HCT116 (cell line): ENCODE data around the gene DHCR24. TPM values are rescaled to one million over a fixed set of nuclear protein-coding genes. Genes with fewer than 3 reads are reported as not detected.

Source experiments
- ATAC-seq: fragments of 200-7000 bp; cut with Tn5 transposase; 2 replicates; pipeline ENCODE4 v1.9.1; 2020; ENCODE audit warnings: mild to moderate bottlenecking, moderate library complexity
- BruUV-seq: library from RNA; stranded (reverse); fragments of 400-500 nt; replicated peaks from 2 replicates; lab custom pipeline; 2021; lab: Mats Ljungman, UMichigan
- CTCF ChIA-PET: fragments of 300-600 bp; sonication (Branson Sonifier 250); formaldehyde crosslinking; loops from one replicate; lab custom pipeline; 2021; ENCODE audit warnings: antibody characterized with exemption; lab: Charles Lee
- POLR2A ChIA-PET: fragments of 300-600, 350-600 bp; sonication (Branson Sonifier 250); formaldehyde crosslinking; loops from one replicate; lab custom pipeline; 2021; ENCODE audit warnings: antibody characterized with exemption; lab: Charles Lee
- RAD21 ChIA-PET, 2 experiments: fragments of 300-600 bp; sonication (Branson Sonifier 250); formaldehyde crosslinking; loops; one replicate each; lab custom pipeline; 2023; ENCODE audit warnings: low total read pairs in 2 of 2; ENCODE audit not compliant: uncharacterized antibody in 2 of 2, unreplicated experiment in 2 of 2, low non-redundant PET in 1 of 2; lab: Charles Lee
- DNase-seq: peaks from one replicate; pipeline ENCODE4 v3.0.0-alpha.2; 2010; ENCODE audit warnings: low read depth, low spot score
- H2AFZ ChIP-seq: fragments of 200-600 bp; shearing (Covaris generic), sonication (generic); 2 replicates; pipeline ENCODE4 v1.6.1; 2017; ENCODE audit warnings: low read depth, mixed run types, mixed read lengths, antibody characterized with exemption, low read length; ENCODE audit not compliant: poor library complexity, severe bottlenecking
- H3K27ac ChIP-seq: 2 replicates; pipeline ENCODE4 v1.5.1; 2012; ENCODE audit warnings: low read depth, low read length
- H3K27me3 ChIP-seq: fragments of 200-600 bp; sonication (generic); 2 replicates; pipeline ENCODE4 v1.6.1; 2016; ENCODE audit warnings: mixed run types, low read length, mixed read lengths; ENCODE audit not compliant: insufficient read depth
- H3K36me3 ChIP-seq, 2 experiments: fragments of 200-500 bp in 1 of 2; fragments of 200-600 bp in 1 of 2; sonication (Bioruptor generic) in 1 of 2; sonication (generic) in 1 of 2; 2 replicates each; pipeline versions ENCODE4 v1.5.1 to v1.6.1; 2014 to 2016; ENCODE audit warnings: low read length in 2 of 2, inconsistent platforms in 1 of 2, mixed read lengths in 1 of 2, mixed run types in 1 of 2; ENCODE audit not compliant: insufficient read depth in 2 of 2, control insufficient read depth in 1 of 2
- H3K4me1 ChIP-seq, 2 experiments: fragments of 200-600 bp in 1 of 2; sonication (generic) in 1 of 2; 2 replicates each; pipeline versions ENCODE4 v1.5.1 to v1.6.1; 2012 to 2017; ENCODE audit warnings: low read length in 2 of 2, inconsistent platforms in 1 of 2, mild to moderate bottlenecking in 1 of 2, mixed read lengths in 1 of 2, mixed run types in 1 of 2, moderate library complexity in 1 of 2; ENCODE audit not compliant: insufficient read depth in 2 of 2, control insufficient read depth in 1 of 2
- H3K4me2 ChIP-seq: fragments of 200-600 bp; sonication (generic); 2 replicates; pipeline ENCODE4 v1.6.1; 2017; ENCODE audit warnings: mixed run types, low read length, mixed read lengths
- H3K4me3 ChIP-seq, 2 experiments: fragments of 200-600 bp in 1 of 2; sonication (generic) in 1 of 2; replicated peaks in 1 of 2; 2 replicates each; pipeline ENCODE4 v1.5.1; 2011 to 2016; ENCODE audit warnings: low read length in 2 of 2, control low read depth in 1 of 2, low read depth in 1 of 2, mild to moderate bottlenecking in 1 of 2, mixed read lengths in 1 of 2, mixed run types in 1 of 2
- H3K79me2 ChIP-seq: fragments of 200-600 bp; sonication (generic); 2 replicates; pipeline ENCODE4 v1.6.1; 2017; ENCODE audit warnings: mild to moderate bottlenecking, mixed run types, low read length, moderate library complexity, mixed read lengths; ENCODE audit not compliant: insufficient read depth
- H3K9ac ChIP-seq: fragments of 200-600 bp; sonication (generic); 2 replicates; pipeline ENCODE4 v1.6.1; 2016; ENCODE audit warnings: low read length, mixed read lengths
- H3K9me2 ChIP-seq: fragments of 200-600 bp; sonication (generic), shearing (Covaris generic); 2 replicates; pipeline ENCODE4 v1.6.1; 2017; ENCODE audit warnings: mixed run types, mild to moderate bottlenecking, moderate library complexity; ENCODE audit not compliant: insufficient read depth
- H3K9me3 ChIP-seq, 2 experiments: fragments of 200-500 bp in 1 of 2; fragments of 200-600 bp in 1 of 2; sonication (Bioruptor generic) in 1 of 2; sonication (generic) in 1 of 2; 2 replicates each; pipeline ENCODE4 v1.6.1; 2014 to 2017; ENCODE audit warnings: low read length in 2 of 2, mixed read lengths in 2 of 2, inconsistent platforms in 1 of 2, low read depth in 1 of 2, mild to moderate bottlenecking in 1 of 2, mixed run types in 1 of 2, moderate library complexity in 1 of 2; ENCODE audit not compliant: control insufficient read depth in 1 of 2, insufficient read depth in 1 of 2
- H4K20me1 ChIP-seq: fragments of 200-600 bp; sonication (generic), shearing (Covaris generic); 2 replicates; pipeline ENCODE4 v1.6.1; 2017; ENCODE audit warnings: mixed run types, mild to moderate bottlenecking, moderate library complexity; ENCODE audit not compliant: insufficient read depth
- CBX3 ChIP-seq: IDR thresholded peaks from 2 replicates; pipeline ENCODE4 v1.6.1; 2012; ENCODE audit warnings: low read depth
- CEBPB ChIP-seq: IDR thresholded peaks from 2 replicates; pipeline ENCODE4 v1.6.1; 2012; ENCODE audit warnings: low read depth
- ELF1 ChIP-seq: IDR thresholded peaks from 2 replicates; pipeline ENCODE4 v1.6.1; 2012; ENCODE audit warnings: low read depth, borderline replicate concordance
- EZH2 ChIP-seq: fragments of 200-600 bp; sonication (generic); IDR thresholded peaks from 2 replicates; pipeline ENCODE4 v1.6.1; 2017; ENCODE audit warnings: antibody characterized with exemption, mixed run types
- EZH2phosphoT487 ChIP-seq: fragments of 200-600 bp; IDR thresholded peaks from 2 replicates; pipeline ENCODE4 v1.6.1; 2018; ENCODE audit warnings: antibody characterized with exemption, borderline replicate concordance
- FOSL1 ChIP-seq: IDR thresholded peaks from 2 replicates; pipeline ENCODE4 v1.6.1; 2012; ENCODE audit warnings: low read depth
- JUND ChIP-seq: IDR thresholded peaks from 2 replicates; pipeline ENCODE4 v1.6.1; 2012
- POLR2A ChIP-seq: IDR thresholded peaks from 2 replicates; pipeline ENCODE4 v1.7.0; 2011; ENCODE audit warnings: borderline replicate concordance; ENCODE audit not compliant: insufficient read depth, insufficient read length; ENCODE audit errors: extremely low read depth
- POLR2AphosphoS5 ChIP-seq: IDR thresholded peaks from 2 replicates; pipeline ENCODE4 v1.6.1; 2011; ENCODE audit warnings: mild to moderate bottlenecking, low read depth, low read length, moderate library complexity
- SIN3A ChIP-seq: IDR thresholded peaks from 2 replicates; pipeline ENCODE4 v1.6.1; 2012; ENCODE audit warnings: low read depth
- SP1 ChIP-seq: IDR thresholded peaks from 2 replicates; pipeline ENCODE4 v1.6.1; 2012; ENCODE audit warnings: low read depth
- TCF7L2 ChIP-seq: IDR thresholded peaks from 2 replicates; pipeline ENCODE4 v1.7.0; 2011; ENCODE audit warnings: borderline replicate concordance, inconsistent platforms; ENCODE audit not compliant: insufficient read depth, insufficient read length; ENCODE audit errors: extremely low read depth
- ZFX ChIP-seq: fragments of 450-650 bp; IDR thresholded peaks from 2 replicates; pipeline ENCODE4 v1.6.1; 2017
- ZNF274 ChIP-seq: fragments of 200-500 bp; sonication (Bioruptor generic); IDR thresholded peaks from 2 replicates; pipeline ENCODE4 v1.6.1; 2014; ENCODE audit warnings: mild to moderate bottlenecking, low read depth, low read length, inconsistent platforms
- intact Hi-C: fragments of 100-400 bp; cut with micrococcal nuclease; formaldehyde crosslinking; loops from 2 replicates; pipeline ENCODE4 v1.10.0; 2022
- total RNA-seq: library from RNA; stranded (reverse); gene quantifications from one replicate; pipeline ENCODE4 v1.2.1, GENCODE V29; 2021; ENCODE audit not compliant: unreplicated experiment
- TF ChIP-seq, protein P1 (sequence below): IDR thresholded peaks from 2 replicates; pipeline ENCODE4 v1.6.1; 2012
- TF ChIP-seq, protein P2 (sequence below): IDR thresholded peaks from 2 replicates; pipeline ENCODE4 v1.6.1; 2012; ENCODE audit warnings: low read depth
- TF ChIP-seq, protein P3 (sequence below): IDR thresholded peaks from 2 replicates; pipeline ENCODE4 v1.6.1; 2012

The DHCR24 gene
- total RNA-seq, 1 experiment from 2014 or later: 132 TPM

DNA sequence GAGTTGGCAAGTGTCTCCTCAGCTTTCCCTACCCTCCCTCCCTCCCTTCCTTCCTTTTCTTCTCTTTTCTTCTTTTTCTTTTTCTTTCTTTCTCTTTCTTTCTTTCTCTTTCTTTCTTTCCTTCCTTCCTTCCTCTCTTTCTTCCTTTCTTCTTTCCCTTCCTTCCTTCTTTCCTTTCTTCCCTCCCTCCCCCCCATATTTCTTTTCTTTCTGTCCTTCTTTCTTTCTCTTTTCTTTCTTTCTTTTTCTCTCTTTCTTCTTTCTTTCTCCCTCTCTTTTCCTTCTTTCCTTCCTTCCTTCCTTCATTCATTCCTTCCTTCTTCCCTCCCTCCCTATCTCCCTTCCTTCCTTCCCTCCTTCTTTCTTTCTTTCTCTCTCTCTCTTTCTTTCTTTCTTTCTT, 67.3 kb downstream of the DHCR24 start:
- H2AFZ ChIP-seq: no peak overlapping the region
- H3K27me3 ChIP-seq: no peaks in the 10 kb centered on the region
- ATAC-seq (no peak), DNase-seq (no peak)
- no TSS peak for BruUV-seq
- TF ChIP-seq TCF7L2 (no peak), ELF1 (no peak), ZFX (no peak)
- TF ChIP-seq, protein P1, sequence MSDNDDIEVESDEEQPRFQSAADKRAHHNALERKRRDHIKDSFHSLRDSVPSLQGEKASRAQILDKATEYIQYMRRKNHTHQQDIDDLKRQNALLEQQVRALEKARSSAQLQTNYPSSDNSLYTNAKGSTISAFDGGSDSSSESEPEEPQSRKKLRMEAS: no peak
- H3K9me3 ChIP-seq: no peaks in the 10 kb centered on the region
- no peak overlapping the region for H3K27ac ChIP-seq
- no peak overlapping the region for H3K4me3 ChIP-seq
- no peaks in the 10 kb centered on the region for H3K36me3 ChIP-seq
- intact Hi-C loops: no loop called here
- CTCF ChIA-PET: no interaction called here
- RAD21 ChIA-PET: no interaction called here
- H3K9me2 ChIP-seq: no peaks in the 10 kb centered on the region
- no peaks in the 10 kb centered on the region for H4K20me1 ChIP-seq
- H3K4me2 ChIP-seq: no peak overlapping the region
- H3K79me2 ChIP-seq: no peaks in the 10 kb centered on the region
- H3K4me1 ChIP-seq: no peaks in the 10 kb centered on the region
- no peak overlapping the region for H3K9ac ChIP-seq
- POLR2A ChIA-PET: no interaction called here

DNA sequence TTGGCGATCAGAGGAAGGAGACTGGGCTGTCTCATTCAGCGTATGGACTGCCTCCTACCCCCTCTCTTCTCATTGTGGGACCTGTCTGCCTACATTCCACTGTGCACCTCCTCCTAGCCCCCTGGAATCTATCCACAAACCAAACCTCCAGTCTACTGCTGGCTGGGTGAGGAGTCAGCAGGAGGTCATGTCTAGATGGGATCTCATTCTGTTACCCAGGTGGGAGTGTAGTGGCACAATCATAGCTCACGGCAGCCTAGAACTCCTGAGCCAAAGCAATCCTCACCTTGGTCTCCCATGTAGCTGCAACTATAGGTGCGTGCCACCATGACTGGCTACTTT, 67.8 kb downstream of the DHCR24 start:
- intact Hi-C loops: no loop called here
- Histone ChIP-seq H3K9me2 (no peaks in the 10 kb centered on the region), H2AFZ (no peak overlapping the region), H3K36me3 (no peaks in the 10 kb centered on the region), H3K4me1 (no peaks in the 10 kb centered on the region), H3K27ac (no peak overlapping the region), H3K9me3 (no peaks in the 10 kb centered on the region), H3K27me3 (no peaks in the 10 kb centered on the region), H4K20me1 (no peaks in the 10 kb centered on the region), H3K79me2 (no peaks in the 10 kb centered on the region), H3K9ac (no peak overlapping the region), H3K4me2 (no peak overlapping the region), H3K4me3 (no peak overlapping the region)
- POLR2A ChIA-PET: no interaction called here
- BruUV-seq: no TSS peak
- CTCF ChIA-PET: no interaction called here
- DNase-seq: no peak
- no peak for ATAC-seq
- TF ChIP-seq EZH2phosphoT487 (no peak), JUND (no peak), EZH2 (no peak), FOSL1 (no peak), POLR2AphosphoS5 (no peak), SP1 (no peak), POLR2A (no peak), CEBPB (no peak), ELF1 (no peak), SIN3A (no peak), ZNF274 (no peak), CBX3 (no peak)
- TF ChIP-seq, protein P2, sequence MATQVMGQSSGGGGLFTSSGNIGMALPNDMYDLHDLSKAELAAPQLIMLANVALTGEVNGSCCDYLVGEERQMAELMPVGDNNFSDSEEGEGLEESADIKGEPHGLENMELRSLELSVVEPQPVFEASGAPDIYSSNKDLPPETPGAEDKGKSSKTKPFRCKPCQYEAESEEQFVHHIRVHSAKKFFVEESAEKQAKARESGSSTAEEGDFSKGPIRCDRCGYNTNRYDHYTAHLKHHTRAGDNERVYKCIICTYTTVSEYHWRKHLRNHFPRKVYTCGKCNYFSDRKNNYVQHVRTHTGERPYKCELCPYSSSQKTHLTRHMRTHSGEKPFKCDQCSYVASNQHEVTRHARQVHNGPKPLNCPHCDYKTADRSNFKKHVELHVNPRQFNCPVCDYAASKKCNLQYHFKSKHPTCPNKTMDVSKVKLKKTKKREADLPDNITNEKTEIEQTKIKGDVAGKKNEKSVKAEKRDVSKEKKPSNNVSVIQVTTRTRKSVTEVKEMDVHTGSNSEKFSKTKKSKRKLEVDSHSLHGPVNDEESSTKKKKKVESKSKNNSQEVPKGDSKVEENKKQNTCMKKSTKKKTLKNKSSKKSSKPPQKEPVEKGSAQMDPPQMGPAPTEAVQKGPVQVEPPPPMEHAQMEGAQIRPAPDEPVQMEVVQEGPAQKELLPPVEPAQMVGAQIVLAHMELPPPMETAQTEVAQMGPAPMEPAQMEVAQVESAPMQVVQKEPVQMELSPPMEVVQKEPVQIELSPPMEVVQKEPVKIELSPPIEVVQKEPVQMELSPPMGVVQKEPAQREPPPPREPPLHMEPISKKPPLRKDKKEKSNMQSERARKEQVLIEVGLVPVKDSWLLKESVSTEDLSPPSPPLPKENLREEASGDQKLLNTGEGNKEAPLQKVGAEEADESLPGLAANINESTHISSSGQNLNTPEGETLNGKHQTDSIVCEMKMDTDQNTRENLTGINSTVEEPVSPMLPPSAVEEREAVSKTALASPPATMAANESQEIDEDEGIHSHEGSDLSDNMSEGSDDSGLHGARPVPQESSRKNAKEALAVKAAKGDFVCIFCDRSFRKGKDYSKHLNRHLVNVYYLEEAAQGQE: no peak
- TF ChIP-seq, protein P3, sequence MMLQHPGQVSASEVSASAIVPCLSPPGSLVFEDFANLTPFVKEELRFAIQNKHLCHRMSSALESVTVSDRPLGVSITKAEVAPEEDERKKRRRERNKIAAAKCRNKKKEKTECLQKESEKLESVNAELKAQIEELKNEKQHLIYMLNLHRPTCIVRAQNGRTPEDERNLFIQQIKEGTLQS: no peak
- TF ChIP-seq, protein P1: no peak
- RAD21 ChIA-PET: no interaction called here
